HepG2 (cell line): ENCODE results near the gene MTUS2. TPM values are rescaled to one million over a fixed set of nuclear protein-coding genes. Genes with fewer than 3 reads are reported as not detected.

Source experiments
- ATAC-seq: fragments of 200-7000 bp; cut with Tn5 transposase; 3 replicates; pipeline ENCODE4 v1.9.1; 2020; ENCODE audit warnings: mild to moderate bottlenecking, moderate library complexity
- BruUV-seq: library from RNA; stranded (reverse); fragments of 400-500 nt; replicated peaks from 2 replicates; lab custom pipeline; 2021; lab: Mats Ljungman, UMichigan
- CTCF ChIA-PET: fragments of 300-600 bp; formaldehyde crosslinking; extraction: SDS; loops from one replicate; lab custom pipeline; 2021; ENCODE audit warnings: low total read pairs, inconsistent platforms, low intra/inter-chr PET ratio; lab: Yijun Ruan, JAX
- POLR2A ChIA-PET: fragments of 350-600 bp; sonication (Branson Sonifier 250); formaldehyde crosslinking; loops from one replicate; lab custom pipeline; 2020; ENCODE audit warnings: antibody characterized with exemption, inconsistent platforms; lab: Yijun Ruan, JAX
- DNase-seq: peaks from one replicate; pipeline ENCODE4 v3.0.0-alpha.2; 2015; ENCODE audit warnings: low spot score
- FAIRE-seq: peaks from 3 replicates; lab custom pipeline; 2011; peaks lifted over from hg19 to GRCh38; lab: Jason Lieb, UNC
- H2AFZ ChIP-seq: one replicate; pipeline ENCODE4 v1.6.1; 2011; ENCODE audit warnings: low read length, inconsistent platforms
- H3K27ac ChIP-seq: fragments of 300-600 bp; 3 replicates; pipeline ENCODE4 v1.8.0; 2011; ENCODE audit warnings: mixed run types, mild to moderate bottlenecking, mixed read lengths, low read length, inconsistent platforms; ENCODE audit not compliant: insufficient read depth; ENCODE audit errors: extremely low read length
- H3K27me3 ChIP-seq, 2 experiments: fragments of 200-600 bp in 1 of 2; 2 replicates in 1 of 2; 3 replicates in 1 of 2; pipeline versions ENCODE4 v1.6.0 to v1.8.0; 2011; ENCODE audit warnings: low read length in 2 of 2, mild to moderate bottlenecking in 2 of 2, moderate library complexity in 2 of 2, inconsistent platforms in 1 of 2; ENCODE audit not compliant: insufficient read depth in 2 of 2, control insufficient read depth in 1 of 2
- H3K36me3 ChIP-seq, 2 experiments: fragments of 200-600 bp in 1 of 2; replicated peaks in 1 of 2; 2 replicates in 1 of 2; 3 replicates in 1 of 2; pipeline versions ENCODE4 v1.5.1 to v1.8.0; 2011; ENCODE audit warnings: low read length in 2 of 2, inconsistent platforms in 1 of 2; ENCODE audit not compliant: insufficient read depth in 2 of 2, control insufficient read depth in 1 of 2
- H3K4me1 ChIP-seq: 2 replicates; pipeline ENCODE4 v1.5.1; 2012; ENCODE audit warnings: low read length, inconsistent platforms; ENCODE audit not compliant: insufficient read depth
- H3K4me2 ChIP-seq: 2 replicates; pipeline ENCODE4 v1.6.0; 2011; ENCODE audit warnings: low read depth, low read length, inconsistent platforms
- H3K4me3 ChIP-seq, 3 experiments: fragments of 200-600 bp in 1 of 3; sonication (generic), shearing (Covaris generic) in 1 of 3; replicated peaks in 1 of 3; 2 replicates each; pipeline ENCODE4 v1.5.1; 2011 to 2016; ENCODE audit warnings: low read length in 3 of 3, inconsistent platforms in 2 of 3, low read depth in 2 of 3, mild to moderate bottlenecking in 2 of 3, control low read depth in 1 of 3, mixed read lengths in 1 of 3; ENCODE audit not compliant: insufficient read depth in 1 of 3
- H3K79me2 ChIP-seq: one replicate; pipeline ENCODE4 v1.6.1; 2011; ENCODE audit warnings: low read length, inconsistent platforms; ENCODE audit not compliant: insufficient read depth
- H3K9ac ChIP-seq: 2 replicates; pipeline ENCODE4 v1.6.0; 2011; ENCODE audit warnings: mild to moderate bottlenecking, low read depth, low read length, inconsistent platforms; ENCODE audit not compliant: insufficient read depth
- H3K9me3 ChIP-seq: 2 replicates; pipeline ENCODE4 v1.5.1; 2012; ENCODE audit warnings: mild to moderate bottlenecking, low read length
- H4K20me1 ChIP-seq: 2 replicates; pipeline ENCODE4 v1.6.0; 2011; ENCODE audit warnings: inconsistent platforms, mild to moderate bottlenecking, low read length, moderate library complexity; ENCODE audit not compliant: insufficient read depth
- BHLHE40 ChIP-seq: IDR thresholded peaks from 2 replicates; pipeline ENCODE4 v1.6.1; 2011; ENCODE audit warnings: low read length, improper control_type of control experiment
- ZNF468 ChIP-seq: sonication (generic); formaldehyde crosslinking; IDR thresholded peaks from 2 replicates; pipeline ENCODE4 v1.8.0; 2022; ENCODE audit warnings: mild to moderate bottlenecking, moderate library complexity, missing genetic modification reagents
- ZNF557 ChIP-seq: sonication (generic); formaldehyde crosslinking; IDR thresholded peaks from 2 replicates; pipeline ENCODE4 v1.4.0; 2020; ENCODE audit warnings: missing genetic modification reagents
- ZNF776 ChIP-seq: sonication (generic); formaldehyde crosslinking; IDR thresholded peaks from 2 replicates; pipeline ENCODE4 v1.4.0; 2020; ENCODE audit warnings: mild to moderate bottlenecking, missing genetic modification reagents
- ZSCAN25 ChIP-seq: sonication (generic); formaldehyde crosslinking; IDR thresholded peaks from 2 replicates; pipeline ENCODE4 v1.8.0; 2022; ENCODE audit warnings: mild to moderate bottlenecking, missing genetic modification reagents
- WGBS: methylation state at CpG from one replicate; pipeline ENCODE4 v1.1.6; 2017; ENCODE audit warnings: low lambda C conversion rate; 5-methylcytosine and 5-hydroxymethylcytosine counted together
- in situ Hi-C: cut with HindIII; loops from 2 replicates; pipeline ENCODE4 v1.10.0; 2017; ENCODE audit warnings: low pct_unique_long_range_greater_than_20kb; ENCODE audit not compliant: extremely low pct_ligation_motif_present
- intact Hi-C: fragments of 100-400 bp; cut with micrococcal nuclease; formaldehyde crosslinking; loops from one replicate; pipeline ENCODE4 v1.10.0; 2022; ENCODE audit not compliant: unreplicated experiment
- polyA plus RNA-seq, 8 experiments: library from polyadenylated mRNA; depleted of rRNA in 3 of 8; stranded (reverse) in 7 of 8; unstranded in 1 of 8; fragments of >200 nt; fragmentation: Illumina TruSeq in 4 of 8; extraction: Trizol in 4 of 8; gene quantifications; 2 replicates each; pipeline versions ENCODE4 v1.2.1 to v1.2.3, GENCODE V29; 2011 to 2016; ENCODE audit warnings: low read depth in 4 of 8, missing spikeins in 1 of 8, mixed read lengths in 1 of 8; ENCODE audit not compliant: insufficient read depth in 1 of 8
- total RNA-seq, 5 experiments: library from RNA; depleted of rRNA; stranded (reverse); fragments of >200 nt; fragmentation: Illumina TruSeq; extraction: Trizol; gene quantifications; 2 replicates each; pipeline ENCODE4 v1.2.3, GENCODE V29; 2016; ENCODE audit warnings: low read depth in 1 of 5
- TF ChIP-seq, protein P1 (sequence below): sonication (generic); formaldehyde crosslinking; IDR thresholded peaks from 2 replicates; pipeline ENCODE4 v1.9.0; 2022; ENCODE audit warnings: missing genetic modification reagents, mild to moderate bottlenecking, borderline replicate concordance
- TF ChIP-seq, protein P2 (sequence below): IDR thresholded peaks from 2 replicates; pipeline ENCODE4 v1.4.0; 2020; ENCODE audit warnings: mild to moderate bottlenecking, missing genetic modification reagents
- TF ChIP-seq, protein P3 (sequence below): sonication (generic); formaldehyde crosslinking; IDR thresholded peaks from 2 replicates; pipeline ENCODE4 v1.5.0; 2020; ENCODE audit warnings: mild to moderate bottlenecking, missing genetic modification reagents
- TF ChIP-seq, protein P4 (sequence below): sonication (generic); formaldehyde crosslinking; conservative IDR thresholded peaks from 2 replicates; pipeline ENCODE4 v1.4.0; 2020; ENCODE audit warnings: missing genetic modification reagents

MTUS2 gene
- total and polyA plus RNA-seq, 2 of the 13 experiments (the other 11 are each of a cell fraction or from before 2014, with no cell fraction given) = not detected

DNA sequence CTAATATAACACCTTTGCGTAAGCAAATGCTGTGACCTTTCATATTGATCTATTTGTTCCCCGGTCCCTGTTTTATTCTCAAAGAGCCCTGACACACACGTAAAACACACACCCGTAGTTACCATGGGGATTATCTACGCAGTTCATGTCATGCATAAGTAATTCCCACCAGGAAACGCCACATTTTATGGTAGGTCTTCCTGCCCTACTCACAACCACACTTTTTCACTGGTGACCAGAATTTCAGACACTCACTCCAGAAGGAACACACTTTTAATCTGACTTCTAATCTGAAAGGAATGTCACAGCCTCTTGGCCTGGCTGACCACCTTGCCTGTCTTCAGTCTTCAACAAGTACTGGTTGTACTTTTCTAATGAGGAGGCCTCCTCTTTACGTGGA lies 728.6 kb downstream of the MTUS2 start:
- CTCF ChIA-PET = no interaction called here
- Histone ChIP-seq H3K36me3 (peaks cover 29 to 72% of the 10 kb centered on the region in 2 experiments), H2AFZ (no peak overlapping the region), H3K27ac (no peak overlapping the region), H3K9ac (no peak overlapping the region), H3K27me3 (no peaks in the 10 kb centered on the region), H4K20me1 (peaks cover 31% of the 10 kb centered on the region)
- FAIRE-seq = no peak
- 98% methylated on average over 7 of the region's 7 CpGs for WGBS
- in situ Hi-C loops = no loop called here
- TF ChIP-seq ZSCAN25 (CRISPR knock-in tag) = no peak
- no peak for TF ChIP-seq BHLHE40
- TF ChIP-seq, protein P1, sequence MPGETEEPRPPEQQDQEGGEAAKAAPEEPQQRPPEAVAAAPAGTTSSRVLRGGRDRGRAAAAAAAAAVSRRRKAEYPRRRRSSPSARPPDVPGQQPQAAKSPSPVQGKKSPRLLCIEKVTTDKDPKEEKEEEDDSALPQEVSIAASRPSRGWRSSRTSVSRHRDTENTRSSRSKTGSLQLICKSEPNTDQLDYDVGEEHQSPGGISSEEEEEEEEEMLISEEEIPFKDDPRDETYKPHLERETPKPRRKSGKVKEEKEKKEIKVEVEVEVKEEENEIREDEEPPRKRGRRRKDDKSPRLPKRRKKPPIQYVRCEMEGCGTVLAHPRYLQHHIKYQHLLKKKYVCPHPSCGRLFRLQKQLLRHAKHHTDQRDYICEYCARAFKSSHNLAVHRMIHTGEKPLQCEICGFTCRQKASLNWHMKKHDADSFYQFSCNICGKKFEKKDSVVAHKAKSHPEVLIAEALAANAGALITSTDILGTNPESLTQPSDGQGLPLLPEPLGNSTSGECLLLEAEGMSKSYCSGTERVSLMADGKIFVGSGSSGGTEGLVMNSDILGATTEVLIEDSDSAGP (CRISPR knock-in tag) = no peak
- no peak for TF ChIP-seq ZNF776
- TF ChIP-seq, protein P2, sequence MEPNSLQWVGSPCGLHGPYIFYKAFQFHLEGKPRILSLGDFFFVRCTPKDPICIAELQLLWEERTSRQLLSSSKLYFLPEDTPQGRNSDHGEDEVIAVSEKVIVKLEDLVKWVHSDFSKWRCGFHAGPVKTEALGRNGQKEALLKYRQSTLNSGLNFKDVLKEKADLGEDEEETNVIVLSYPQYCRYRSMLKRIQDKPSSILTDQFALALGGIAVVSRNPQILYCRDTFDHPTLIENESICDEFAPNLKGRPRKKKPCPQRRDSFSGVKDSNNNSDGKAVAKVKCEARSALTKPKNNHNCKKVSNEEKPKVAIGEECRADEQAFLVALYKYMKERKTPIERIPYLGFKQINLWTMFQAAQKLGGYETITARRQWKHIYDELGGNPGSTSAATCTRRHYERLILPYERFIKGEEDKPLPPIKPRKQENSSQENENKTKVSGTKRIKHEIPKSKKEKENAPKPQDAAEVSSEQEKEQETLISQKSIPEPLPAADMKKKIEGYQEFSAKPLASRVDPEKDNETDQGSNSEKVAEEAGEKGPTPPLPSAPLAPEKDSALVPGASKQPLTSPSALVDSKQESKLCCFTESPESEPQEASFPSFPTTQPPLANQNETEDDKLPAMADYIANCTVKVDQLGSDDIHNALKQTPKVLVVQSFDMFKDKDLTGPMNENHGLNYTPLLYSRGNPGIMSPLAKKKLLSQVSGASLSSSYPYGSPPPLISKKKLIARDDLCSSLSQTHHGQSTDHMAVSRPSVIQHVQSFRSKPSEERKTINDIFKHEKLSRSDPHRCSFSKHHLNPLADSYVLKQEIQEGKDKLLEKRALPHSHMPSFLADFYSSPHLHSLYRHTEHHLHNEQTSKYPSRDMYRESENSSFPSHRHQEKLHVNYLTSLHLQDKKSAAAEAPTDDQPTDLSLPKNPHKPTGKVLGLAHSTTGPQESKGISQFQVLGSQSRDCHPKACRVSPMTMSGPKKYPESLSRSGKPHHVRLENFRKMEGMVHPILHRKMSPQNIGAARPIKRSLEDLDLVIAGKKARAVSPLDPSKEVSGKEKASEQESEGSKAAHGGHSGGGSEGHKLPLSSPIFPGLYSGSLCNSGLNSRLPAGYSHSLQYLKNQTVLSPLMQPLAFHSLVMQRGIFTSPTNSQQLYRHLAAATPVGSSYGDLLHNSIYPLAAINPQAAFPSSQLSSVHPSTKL (CRISPR knock-in tag) = no peak
- no peak for TF ChIP-seq ZNF468 (CRISPR knock-in tag)
- TF ChIP-seq ZNF557 (CRISPR knock-in tag) = no peak
- TF ChIP-seq, protein P3, sequence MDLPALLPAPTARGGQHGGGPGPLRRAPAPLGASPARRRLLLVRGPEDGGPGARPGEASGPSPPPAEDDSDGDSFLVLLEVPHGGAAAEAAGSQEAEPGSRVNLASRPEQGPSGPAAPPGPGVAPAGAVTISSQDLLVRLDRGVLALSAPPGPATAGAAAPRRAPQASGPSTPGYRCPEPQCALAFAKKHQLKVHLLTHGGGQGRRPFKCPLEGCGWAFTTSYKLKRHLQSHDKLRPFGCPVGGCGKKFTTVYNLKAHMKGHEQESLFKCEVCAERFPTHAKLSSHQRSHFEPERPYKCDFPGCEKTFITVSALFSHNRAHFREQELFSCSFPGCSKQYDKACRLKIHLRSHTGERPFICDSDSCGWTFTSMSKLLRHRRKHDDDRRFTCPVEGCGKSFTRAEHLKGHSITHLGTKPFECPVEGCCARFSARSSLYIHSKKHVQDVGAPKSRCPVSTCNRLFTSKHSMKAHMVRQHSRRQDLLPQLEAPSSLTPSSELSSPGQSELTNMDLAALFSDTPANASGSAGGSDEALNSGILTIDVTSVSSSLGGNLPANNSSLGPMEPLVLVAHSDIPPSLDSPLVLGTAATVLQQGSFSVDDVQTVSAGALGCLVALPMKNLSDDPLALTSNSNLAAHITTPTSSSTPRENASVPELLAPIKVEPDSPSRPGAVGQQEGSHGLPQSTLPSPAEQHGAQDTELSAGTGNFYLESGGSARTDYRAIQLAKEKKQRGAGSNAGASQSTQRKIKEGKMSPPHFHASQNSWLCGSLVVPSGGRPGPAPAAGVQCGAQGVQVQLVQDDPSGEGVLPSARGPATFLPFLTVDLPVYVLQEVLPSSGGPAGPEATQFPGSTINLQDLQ (CRISPR knock-in tag) = no peak
- TF ChIP-seq, protein P4, sequence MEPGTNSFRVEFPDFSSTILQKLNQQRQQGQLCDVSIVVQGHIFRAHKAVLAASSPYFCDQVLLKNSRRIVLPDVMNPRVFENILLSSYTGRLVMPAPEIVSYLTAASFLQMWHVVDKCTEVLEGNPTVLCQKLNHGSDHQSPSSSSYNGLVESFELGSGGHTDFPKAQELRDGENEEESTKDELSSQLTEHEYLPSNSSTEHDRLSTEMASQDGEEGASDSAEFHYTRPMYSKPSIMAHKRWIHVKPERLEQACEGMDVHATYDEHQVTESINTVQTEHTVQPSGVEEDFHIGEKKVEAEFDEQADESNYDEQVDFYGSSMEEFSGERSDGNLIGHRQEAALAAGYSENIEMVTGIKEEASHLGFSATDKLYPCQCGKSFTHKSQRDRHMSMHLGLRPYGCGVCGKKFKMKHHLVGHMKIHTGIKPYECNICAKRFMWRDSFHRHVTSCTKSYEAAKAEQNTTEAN (CRISPR knock-in tag) = no peak
- TF ChIP-seq, all 625 proteins: peak for 0
- Histone ChIP-seq H3K4me2 (no peak overlapping the region), H3K4me3 (no peak overlapping the region), H3K9me3 (no peaks in the 10 kb centered on the region), H3K79me2 (peaks cover 25% of the 10 kb centered on the region), H3K4me1 (peaks cover 11% of the 10 kb centered on the region)
- DNase-seq (no peak), ATAC-seq (no peak)
- POLR2A ChIA-PET = no interaction called here
- intact Hi-C loops = no loop called here
- BruUV-seq = no TSS peak
